Lower lobe of right lung (tissue), 2 donors: ENCODE results near the gene CA12. TPM values are rescaled to one million over a fixed set of nuclear protein-coding genes. Genes with fewer than 3 reads are reported as not detected.

ENCODE experiments used
- ATAC-seq, 2 donors: fragments of 200-7000 bp; cut with Tn5 transposase; one replicate each; pipeline ENCODE4 v1.9.1; 2020 to 2022; ENCODE audit warnings: mild to moderate bottlenecking in 2 of 2, moderate library complexity in 2 of 2
- DNase-seq: peaks from one replicate; pipeline ENCODE4 v3.0.0-alpha.2; 2020
- H3K27ac ChIP-seq: fragments of 200-600 bp; one replicate; pipeline ENCODE4 v1.8.0; 2022
- H3K27me3 ChIP-seq: fragments of 200-600 bp; one replicate; pipeline ENCODE4 v1.8.0; 2022; ENCODE audit warnings: low read depth
- H3K36me3 ChIP-seq: fragments of 200-600 bp; one replicate; pipeline ENCODE4 v1.8.0; 2022; ENCODE audit warnings: mild to moderate bottlenecking
- H3K4me1 ChIP-seq: fragments of 200-600 bp; one replicate; pipeline ENCODE4 v1.8.0; 2022
- H3K4me3 ChIP-seq: fragments of 200-600 bp; one replicate; pipeline ENCODE4 v1.8.0; 2022; ENCODE audit warnings: mild to moderate bottlenecking
- H3K9me3 ChIP-seq: fragments of 200-600 bp; one replicate; pipeline ENCODE4 v1.8.0; 2022
- intact Hi-C: fragments of 100-400 bp; cut with DNase I; formaldehyde crosslinking; loops from one replicate; pipeline ENCODE4 v1.11.0; 2022
- long read RNA-seq: library from polyadenylated mRNA; unstranded; transcript quantifications from one replicate; pipeline ENCODE4 v2.0.0, GENCODE V29; 2021
- total RNA-seq: library from RNA; stranded (reverse); fragmentation: NEBNext Ultra II Directional; extraction: Animal tissue kit (Norgen Biotek cat#: 25700); gene quantifications from one replicate; pipeline ENCODE4 v1.2.1, GENCODE V29; 2021
- TF ChIP-seq, protein P1 (sequence below): fragments of 200-600 bp; IDR thresholded peaks from one replicate; pipeline ENCODE4 v1.8.0; 2022; ENCODE audit warnings: antibody characterized with exemption, mild to moderate bottlenecking
- donor health status: DM: no; HTN: yes; CAD: no; lungs with severe emphysema.

Gene CA12
- 4.9 TPM for total RNA-seq
- long read RNA-seq, full-length matches to known transcripts, result 3 of 14 reads
- long read RNA-seq, partial matches to known transcripts, result 9 of 14 reads
- long read RNA-seq, other reads (novel, unspliced or antisense), result 2 of 14 reads

- Histone ChIP-seq H3K36me3 (no peaks in the 10 kb centered on the region), H3K4me1 (peaks cover 17% of the 10 kb centered on the region), H3K4me3 (peak within 1 kb of the TSS; percentile 59), H3K9me3 (no peaks in the 10 kb centered on the region), H3K27ac (no peak within 1 kb of the TSS), H3K27me3 (peaks cover 44% of the 10 kb centered on the region)
- ATAC-seq (peak; percentile 81 to 83), DNase-seq (peak; percentile 61)
- intact Hi-C loops, result no loop called here
- TF ChIP-seq, protein P1, sequence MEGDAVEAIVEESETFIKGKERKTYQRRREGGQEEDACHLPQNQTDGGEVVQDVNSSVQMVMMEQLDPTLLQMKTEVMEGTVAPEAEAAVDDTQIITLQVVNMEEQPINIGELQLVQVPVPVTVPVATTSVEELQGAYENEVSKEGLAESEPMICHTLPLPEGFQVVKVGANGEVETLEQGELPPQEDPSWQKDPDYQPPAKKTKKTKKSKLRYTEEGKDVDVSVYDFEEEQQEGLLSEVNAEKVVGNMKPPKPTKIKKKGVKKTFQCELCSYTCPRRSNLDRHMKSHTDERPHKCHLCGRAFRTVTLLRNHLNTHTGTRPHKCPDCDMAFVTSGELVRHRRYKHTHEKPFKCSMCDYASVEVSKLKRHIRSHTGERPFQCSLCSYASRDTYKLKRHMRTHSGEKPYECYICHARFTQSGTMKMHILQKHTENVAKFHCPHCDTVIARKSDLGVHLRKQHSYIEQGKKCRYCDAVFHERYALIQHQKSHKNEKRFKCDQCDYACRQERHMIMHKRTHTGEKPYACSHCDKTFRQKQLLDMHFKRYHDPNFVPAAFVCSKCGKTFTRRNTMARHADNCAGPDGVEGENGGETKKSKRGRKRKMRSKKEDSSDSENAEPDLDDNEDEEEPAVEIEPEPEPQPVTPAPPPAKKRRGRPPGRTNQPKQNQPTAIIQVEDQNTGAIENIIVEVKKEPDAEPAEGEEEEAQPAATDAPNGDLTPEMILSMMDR, result no peak
Observed at GRCh38 chr15:63381301-63382204, at the start of gene CA12. CA12 (minus strand) TSS chr15:63381846; CDS start chr15:63381720, 126 bp downstream.

DNA sequence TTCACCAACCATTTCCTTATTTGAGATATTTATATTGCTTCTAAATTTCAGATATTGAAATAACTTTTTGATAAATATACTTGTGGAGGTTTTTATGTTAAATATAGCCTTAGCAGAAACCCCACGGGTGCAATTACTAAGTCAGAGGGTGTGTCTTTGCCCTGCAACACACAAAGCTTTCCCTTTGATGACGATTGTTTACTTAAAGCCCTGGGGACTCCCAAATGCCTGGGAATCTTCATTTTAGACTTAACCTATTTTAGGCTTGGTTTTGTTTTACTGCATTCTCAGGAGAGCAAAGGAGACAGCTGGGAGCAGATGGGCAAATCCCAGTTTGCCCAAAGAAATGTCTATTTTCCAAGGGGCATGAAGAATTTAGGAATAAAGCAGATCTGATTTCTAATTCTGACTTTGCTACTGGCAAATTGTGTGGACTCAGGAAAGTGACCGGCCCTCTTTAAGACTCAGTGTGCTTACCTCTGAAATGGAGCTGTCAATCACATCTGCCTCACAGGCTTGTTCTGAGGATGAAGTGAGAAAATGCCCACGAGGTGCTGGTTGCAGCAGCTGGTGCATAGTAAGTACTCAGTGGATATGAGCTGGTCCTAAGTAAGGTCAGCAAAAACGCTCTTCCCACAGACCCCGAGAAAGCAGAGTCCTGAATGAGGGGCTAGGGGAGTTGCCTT, 49.3 kb upstream of the CA12 start:
- H3K9me3 ChIP-seq, result no peaks in the 10 kb centered on the region
- DNase-seq (no peak), ATAC-seq (no peak)
- no peaks in the 10 kb centered on the region for H3K4me1 ChIP-seq
- intact Hi-C loops, result no loop called here
- H3K36me3 ChIP-seq, result no peaks in the 10 kb centered on the region
- TF ChIP-seq, protein P1, result no peak
- no peak overlapping the region for H3K4me3 ChIP-seq
- no peak overlapping the region for H3K27ac ChIP-seq
- no peaks in the 10 kb centered on the region for H3K27me3 ChIP-seq

- intact Hi-C loops, result no loop called here
- no peak overlapping the region for H3K4me3 ChIP-seq
Observed at GRCh38 chr15:63426552-63426951, 44.9 kb upstream of the CA12 start.

DNA sequence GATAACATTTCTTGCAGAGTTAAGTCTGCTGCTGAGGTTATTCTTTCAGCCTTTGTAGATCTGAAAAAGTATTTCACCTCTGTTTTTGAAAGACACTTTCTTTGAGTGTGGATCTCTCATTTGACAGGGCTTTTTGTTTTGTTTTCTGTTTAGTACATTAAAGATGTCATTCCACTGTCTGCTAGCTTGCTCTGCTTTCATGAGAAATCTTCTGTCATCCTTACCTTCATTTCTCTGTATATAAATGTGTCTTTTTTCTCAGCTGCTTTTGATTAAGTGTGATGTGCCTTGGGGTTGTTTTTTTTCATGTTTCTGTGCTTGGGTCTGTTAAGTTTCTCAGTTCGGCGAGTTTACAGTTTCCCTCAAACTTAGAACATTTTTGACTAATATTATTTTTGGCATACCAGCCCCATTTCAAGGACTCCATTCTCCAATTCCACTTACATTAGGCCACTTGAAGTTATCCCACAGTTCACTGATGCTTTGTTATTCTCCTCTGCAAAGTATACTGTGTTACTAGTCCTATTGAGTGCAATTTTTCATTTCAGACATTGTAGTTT, 43.9 kb upstream of the CA12 start:
- Histone ChIP-seq H3K9me3 (no peaks in the 10 kb centered on the region), H3K36me3 (no peaks in the 10 kb centered on the region), H3K27me3 (no peaks in the 10 kb centered on the region), H3K4me1 (no peaks in the 10 kb centered on the region), H3K4me3 (no peak overlapping the region), H3K27ac (no peak overlapping the region)
- DNase-seq, result no peak
- no peak for ATAC-seq
- intact Hi-C loops, result no loop called here
- TF ChIP-seq, protein P1, result no peak

More at GRCh38 chr15:63426552-63426951, 44.9 kb upstream of the CA12 start:
- H3K27me3 ChIP-seq, result no peaks in the 10 kb centered on the region
- no peaks in the 10 kb centered on the region for H3K9me3 ChIP-seq
- TF ChIP-seq, protein P1, result no peak
- ATAC-seq (no peak), DNase-seq (no peak)
- H3K4me1 ChIP-seq, result no peaks in the 10 kb centered on the region
- no peaks in the 10 kb centered on the region for H3K36me3 ChIP-seq
- H3K27ac ChIP-seq, result no peak overlapping the region

DNA sequence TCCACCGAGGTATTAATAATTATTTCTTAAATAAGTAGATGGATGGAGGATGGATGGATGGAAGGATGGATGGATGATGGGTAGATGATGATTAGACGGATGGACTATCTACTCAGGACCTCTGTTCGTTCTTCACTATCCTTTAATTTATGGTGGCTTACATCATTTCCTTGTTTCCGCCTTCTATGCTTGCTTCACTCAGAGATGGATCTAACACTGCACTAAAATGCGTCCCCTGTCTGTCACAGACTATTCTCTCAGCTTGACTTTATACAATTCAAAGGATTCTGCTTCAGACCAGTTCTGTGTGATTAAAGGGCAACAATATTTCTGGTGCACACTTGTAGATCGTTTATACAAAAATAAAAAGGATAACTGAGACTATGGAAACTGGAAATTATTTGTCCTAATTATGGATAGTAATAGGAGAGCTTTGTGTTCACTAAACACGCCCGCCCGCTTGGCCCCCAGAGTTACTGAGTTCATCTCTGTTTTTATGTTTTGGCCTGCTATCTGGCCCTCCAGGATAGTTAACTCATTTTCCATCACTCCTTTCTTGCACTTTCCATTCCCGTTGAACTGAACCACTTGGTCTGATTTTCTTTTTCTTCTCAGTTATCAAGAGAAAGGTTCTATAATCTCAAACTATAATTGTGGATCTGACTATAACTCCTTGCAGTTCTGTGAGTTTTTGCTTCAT, 41.4 kb upstream of the CA12 start:
- ATAC-seq, result no peak
- H3K36me3 ChIP-seq, result no peaks in the 10 kb centered on the region
- H3K4me3 ChIP-seq, result no peak overlapping the region
- H3K4me1 ChIP-seq, result no peaks in the 10 kb centered on the region
- no peak overlapping the region for H3K27ac ChIP-seq
- no peaks in the 10 kb centered on the region for H3K27me3 ChIP-seq
- no peaks in the 10 kb centered on the region for H3K9me3 ChIP-seq
- TF ChIP-seq, protein P1, result no peak
- no peak for DNase-seq
- intact Hi-C loops, result no loop called here
